Ovary (tissue), 3 donors: ENCODE results near the gene HUNK.

Source experiments
- CTCF ChIP-seq, 3 donors: fragments of 450-650 bp in 2 of 3; fragments of 200-600 bp in 1 of 3; IDR thresholded peaks; one replicate each; pipeline versions ENCODE4 v1.5.1 to v1.8.0; 2016 to 2022; ENCODE audit warnings: antibody characterized with exemption in 3 of 3, mild to moderate bottlenecking in 1 of 3
- EP300 ChIP-seq: sonication (generic); formaldehyde crosslinking; IDR thresholded peaks from one replicate; pipeline ENCODE4 v1.6.1; 2017; ENCODE audit warnings: antibody characterized with exemption
- donor health status: DM: no; HTN: no; CAD: no.

- no peak for TF ChIP-seq CTCF (IDR thresholded peaks at IDR 0.05)
- TF ChIP-seq EP300: no peak
These were observed 23.2 kb downstream of the HUNK start for GRCh38 chr21:31896019-31896418.
